SK-N-SH (cell line): Measurements from ENCODE around the gene EPHX1. TPM values are rescaled to one million over a fixed set of nuclear protein-coding genes. Genes with fewer than 3 reads are reported as not detected.

Source experiments
- CTCF ChIA-PET: fragments of 300-600, 350-600 bp; formaldehyde crosslinking; extraction: SDS; loops from one replicate; lab custom pipeline; 2021; lab: Yijun Ruan, JAX
- POLR2A ChIA-PET: fragments of 350-600 bp; sonication (Branson Sonifier 250); formaldehyde crosslinking; extraction: SDS; loops from one replicate; lab custom pipeline; 2020; ENCODE audit warnings: antibody characterized with exemption, inconsistent platforms; lab: Yijun Ruan, JAX
- DNase-seq: peaks from one replicate; pipeline ENCODE4 v3.0.0; 2012
- H2AFZ ChIP-seq: fragments of 200-600 bp; sonication (generic); 2 replicates; pipeline ENCODE4 v1.8.1; 2016; ENCODE audit warnings: antibody characterized with exemption, mild to moderate bottlenecking, low read depth
- H3F3A ChIP-seq: fragments of 200-600 bp; sonication (generic); replicated peaks from 2 replicates; pipeline ENCODE3; 2016; ENCODE audit warnings: antibody characterized with exemption, mild to moderate bottlenecking; ENCODE audit not compliant: insufficient read depth
- H3K27ac ChIP-seq, 2 experiments: fragments of 200-500 bp in 1 of 2; fragments of 200-600 bp in 1 of 2; sonication (Bioruptor generic) in 1 of 2; sonication (generic), shearing (Covaris generic) in 1 of 2; 2 replicates each; pipeline versions ENCODE4 v1.5.1 to v1.6.1; 2014 to 2016; ENCODE audit warnings: low read depth in 2 of 2, inconsistent platforms in 1 of 2, low read length in 1 of 2, mild to moderate bottlenecking in 1 of 2, mixed read lengths in 1 of 2
- H3K27me3 ChIP-seq: fragments of 200-600 bp; sonication (generic), shearing (Covaris generic); 2 replicates; pipeline ENCODE4 v1.6.1; 2016; ENCODE audit warnings: mixed run types; ENCODE audit not compliant: insufficient read depth
- H3K36me3 ChIP-seq, 2 experiments: fragments of 200-500 bp in 1 of 2; fragments of 200-600 bp in 1 of 2; sonication (Bioruptor generic) in 1 of 2; sonication (generic) in 1 of 2; replicated peaks in 1 of 2; 2 replicates each; pipeline versions ENCODE3 to v1.5.1; 2014 to 2016; ENCODE audit warnings: low read length in 1 of 2, mild to moderate bottlenecking in 1 of 2; ENCODE audit not compliant: insufficient read depth in 2 of 2, control insufficient read depth in 1 of 2
- H3K4me1 ChIP-seq, 2 experiments: fragments of 200-500 bp in 1 of 2; fragments of 200-600 bp in 1 of 2; sonication (Bioruptor generic) in 1 of 2; sonication (generic), shearing (Covaris generic) in 1 of 2; 2 replicates each; pipeline versions ENCODE4 v1.5.1 to v1.6.1; 2014 to 2016; ENCODE audit warnings: low read depth in 1 of 2, low read length in 1 of 2, mixed run types in 1 of 2; ENCODE audit not compliant: insufficient read depth in 2 of 2, control insufficient read depth in 1 of 2
- H3K4me2 ChIP-seq: fragments of 200-600 bp; sonication (generic), shearing (Covaris generic); 2 replicates; pipeline ENCODE4 v1.6.1; 2017; ENCODE audit warnings: mixed run types
- H3K4me3 ChIP-seq, 2 experiments: fragments of 200-500 bp in 1 of 2; fragments of 200-600 bp in 1 of 2; sonication (Bioruptor generic) in 1 of 2; sonication (generic), shearing (Covaris generic) in 1 of 2; 2 replicates each; pipeline versions ENCODE4 v1.5.1 to v1.8.1; 2014 to 2016; ENCODE audit warnings: low read depth in 2 of 2, inconsistent platforms in 1 of 2, low read length in 1 of 2, mild to moderate bottlenecking in 1 of 2, mixed read lengths in 1 of 2, moderate library complexity in 1 of 2
- H3K79me2 ChIP-seq: fragments of 200-600 bp; sonication (generic); 2 replicates; pipeline ENCODE4 v1.8.1; 2017; ENCODE audit warnings: mild to moderate bottlenecking; ENCODE audit not compliant: insufficient read depth
- H3K9ac ChIP-seq: fragments of 200-600 bp; sonication (generic); 2 replicates; pipeline ENCODE4 v1.6.1; 2017; ENCODE audit warnings: mixed run types
- H3K9me2 ChIP-seq: fragments of 200-600 bp; sonication (generic); 2 replicates; pipeline ENCODE4 v1.6.1; 2017; ENCODE audit warnings: mixed run types
- H3K9me3 ChIP-seq: fragments of 200-600 bp; sonication (generic); 2 replicates; pipeline ENCODE4 v1.6.1; 2017; ENCODE audit warnings: mixed run types, mild to moderate bottlenecking, moderate library complexity
- H4K20me1 ChIP-seq: fragments of 200-600 bp; sonication (generic); 2 replicates; pipeline ENCODE4 v1.6.1; 2017; ENCODE audit warnings: mild to moderate bottlenecking, mixed run types; ENCODE audit not compliant: insufficient read depth
- EP300 ChIP-seq, 2 experiments: IDR thresholded peaks; 2 replicates each; pipeline versions ENCODE4 v1.4.0 to v1.6.1; 2012; ENCODE audit warnings: borderline replicate concordance in 1 of 2, low read depth in 1 of 2, low read length in 1 of 2
- EZH2phosphoT487 ChIP-seq: fragments of 200-600 bp; sonication (generic); IDR thresholded peaks from 2 replicates; pipeline ENCODE4 v1.6.1; 2017; ENCODE audit warnings: low read depth, mixed run types, mild to moderate bottlenecking, antibody characterized with exemption, moderate library complexity, borderline replicate concordance
- FOSL2 ChIP-seq: IDR thresholded peaks from 2 replicates; pipeline ENCODE4 v1.4.0; 2012; ENCODE audit warnings: low read depth, mild to moderate bottlenecking, moderate library complexity, borderline replicate concordance
- GABPA ChIP-seq: IDR thresholded peaks from 2 replicates; pipeline ENCODE4 v1.4.0; 2012; ENCODE audit warnings: low read depth, mild to moderate bottlenecking
- MEF2A ChIP-seq: IDR thresholded peaks from 2 replicates; pipeline ENCODE4 v1.4.0; 2012; ENCODE audit warnings: low read depth, borderline replicate concordance
- MXI1 ChIP-seq: IDR thresholded peaks from 2 replicates; pipeline ENCODE4 v1.6.1; 2012; ENCODE audit warnings: mild to moderate bottlenecking, low read depth, low read length, improper control_type of control experiment
- NFIC ChIP-seq: IDR thresholded peaks from 2 replicates; pipeline ENCODE4 v1.4.0; 2012; ENCODE audit warnings: borderline replicate concordance
- NRF1 ChIP-seq: IDR thresholded peaks from 2 replicates; pipeline ENCODE4 v1.6.1; 2012; ENCODE audit warnings: low read depth, mild to moderate bottlenecking, low read length
- REST ChIP-seq: IDR thresholded peaks from 2 replicates; pipeline ENCODE4 v1.6.1; 2012; ENCODE audit warnings: mild to moderate bottlenecking, low read depth, low read length, moderate library complexity
- RFX5 ChIP-seq: IDR thresholded peaks from 2 replicates; pipeline ENCODE4 v1.6.1; 2012; ENCODE audit warnings: mild to moderate bottlenecking, improper control_type of control experiment, low read length
- SIN3A ChIP-seq: IDR thresholded peaks from 2 replicates; pipeline ENCODE4 v1.6.1; 2012; ENCODE audit warnings: low read depth, mild to moderate bottlenecking, low read length, moderate library complexity, borderline replicate concordance
- SMC3 ChIP-seq: IDR thresholded peaks from 2 replicates; pipeline ENCODE4 v1.6.1; 2012; ENCODE audit warnings: low read depth, low read length, improper control_type of control experiment
- TAF1 ChIP-seq: IDR thresholded peaks from 2 replicates; pipeline ENCODE4 v1.6.1; 2012; ENCODE audit warnings: low read depth, mild to moderate bottlenecking, low read length, moderate library complexity, borderline replicate concordance
- TCF12 ChIP-seq: IDR thresholded peaks from 2 replicates; pipeline ENCODE4 v1.4.0; 2012
- YY1 ChIP-seq: IDR thresholded peaks from 2 replicates; pipeline ENCODE4 v1.4.0; 2012; ENCODE audit warnings: low read depth, mild to moderate bottlenecking
- WGBS: methylation state at CpG from one replicate; pipeline ENCODE4 v1.1.6; 2017; ENCODE audit warnings: low lambda C conversion rate; 5-methylcytosine and 5-hydroxymethylcytosine counted together
- polyA plus RNA-seq, 3 experiments: library from polyadenylated mRNA; depleted of rRNA; stranded (reverse); fragments of >200 nt; gene quantifications; 2 replicates each; pipeline ENCODE4 v1.2.3, GENCODE V29; 2012
- TF ChIP-seq, protein P1 (sequence below): IDR thresholded peaks from 2 replicates; pipeline ENCODE4 v1.4.0; 2012; ENCODE audit warnings: low read depth

EPHX1 gene
- polyA plus RNA-seq, 1 of the 3 experiments (the other 2 are of a cell fraction): 45.7 TPM

- WGBS: 87% methylated on average over 6 of the region's 7 CpGs
- POLR2A ChIA-PET: no interaction called here
- no peaks in the 10 kb centered on the region for H4K20me1 ChIP-seq
- TF ChIP-seq SIN3A (no peak), MEF2A (no peak), SMC3 (no peak), REST (no peak)
- TF ChIP-seq, protein P1, sequence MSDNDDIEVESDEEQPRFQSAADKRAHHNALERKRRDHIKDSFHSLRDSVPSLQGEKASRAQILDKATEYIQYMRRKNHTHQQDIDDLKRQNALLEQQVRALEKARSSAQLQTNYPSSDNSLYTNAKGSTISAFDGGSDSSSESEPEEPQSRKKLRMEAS: no peak
- no peaks in the 10 kb centered on the region; a peak in 1 of 4 replicates for H3K4me1 ChIP-seq
- no peaks in the 10 kb centered on the region for H3K79me2 ChIP-seq
- no peaks in the 10 kb centered on the region for H3F3A ChIP-seq
- no peaks in the 10 kb centered on the region for H3K9me2 ChIP-seq
- no peak overlapping the region for H2AFZ ChIP-seq
- H3K9ac ChIP-seq: no peak overlapping the region
- CTCF ChIA-PET: interaction anchor here (0.6 to 1.2 kb wide), 3 partner anchors 120 to 360 kb away, joined by 3 read pairs; no protein-coding TSS in a partner anchor
- peaks cover 25 to 31% of the 10 kb centered on the region in 2 experiments for H3K36me3 ChIP-seq
- H3K27me3 ChIP-seq: no peaks in the 10 kb centered on the region
- H3K4me2 ChIP-seq: no peak overlapping the region
- H3K4me3 ChIP-seq: no peak overlapping the region
- no peaks in the 10 kb centered on the region for H3K9me3 ChIP-seq
- H3K27ac ChIP-seq: peak overlapping the region in 1 of 2 experiments; percentile 5; a peak in 1 of 4 replicates
- DNase-seq: no peak
These were observed 24.7 kb downstream of the EPHX1 start for GRCh38 chr1:225834417-225835329.

- H3K4me2 ChIP-seq: no peak overlapping the region
- H3F3A ChIP-seq: no peaks in the 10 kb centered on the region
- H3K27ac ChIP-seq: no peak overlapping the region
- no peaks in the 10 kb centered on the region; a peak in 1 of 4 replicates for H3K4me1 ChIP-seq
- no peak overlapping the region for H2AFZ ChIP-seq
- no peak overlapping the region for H3K9ac ChIP-seq
- H3K36me3 ChIP-seq: peaks cover 28 to 36% of the 10 kb centered on the region in 2 experiments
- WGBS: 81% methylated on average over 3 of the region's 3 CpGs
- H3K9me2 ChIP-seq: no peaks in the 10 kb centered on the region
- ChIA-PET CTCF (no interaction called here), POLR2A (no interaction called here)
- TF ChIP-seq EZH2phosphoT487 (no peak), NRF1 (no peak), TAF1 (no peak), RFX5 (no peak), EP300 (IDR thresholded peaks at IDR 0.05; ENCODE audit: borderline replicate concordance in 1 of 2, low read depth in 1 of 2, low read length in 1 of 2) (no peak), REST (no peak), NFIC (no peak), FOSL2 (no peak), MXI1 (no peak), GABPA (no peak), YY1 (no peak), TCF12 (no peak)
- no peaks in the 10 kb centered on the region for H4K20me1 ChIP-seq
- no peak for DNase-seq
- no peaks in the 10 kb centered on the region for H3K27me3 ChIP-seq
- H3K79me2 ChIP-seq: no peaks in the 10 kb centered on the region
- no peaks in the 10 kb centered on the region for H3K9me3 ChIP-seq
- no peak overlapping the region for H3K4me3 ChIP-seq
These were observed 25.9 kb downstream of the EPHX1 start for GRCh38 chr1:225835856-225836255.
